GM12875 (cell line): ENCODE data around the gene DUSP22.

Source experiments
- H3K4me3 ChIP-seq: one replicate; pipeline ENCODE4 v1.5.1; 2011; ENCODE audit warnings: low read depth, low read length, control low read depth
- TF ChIP-seq, protein P1 (sequence below): IDR thresholded peaks from 2 replicates; pipeline ENCODE4 v1.5.1; 2011; ENCODE audit warnings: low read depth, mild to moderate bottlenecking, control low read depth, inconsistent platforms, low read length, moderate library complexity, borderline replicate concordance; ENCODE audit not compliant: insufficient read depth

The DUSP22 gene

GRCh38 chr6:317448-318144, 25.3 kb downstream of the DUSP22 start:
- H3K4me3 ChIP-seq, result no peak overlapping the region
- TF ChIP-seq, protein P1, sequence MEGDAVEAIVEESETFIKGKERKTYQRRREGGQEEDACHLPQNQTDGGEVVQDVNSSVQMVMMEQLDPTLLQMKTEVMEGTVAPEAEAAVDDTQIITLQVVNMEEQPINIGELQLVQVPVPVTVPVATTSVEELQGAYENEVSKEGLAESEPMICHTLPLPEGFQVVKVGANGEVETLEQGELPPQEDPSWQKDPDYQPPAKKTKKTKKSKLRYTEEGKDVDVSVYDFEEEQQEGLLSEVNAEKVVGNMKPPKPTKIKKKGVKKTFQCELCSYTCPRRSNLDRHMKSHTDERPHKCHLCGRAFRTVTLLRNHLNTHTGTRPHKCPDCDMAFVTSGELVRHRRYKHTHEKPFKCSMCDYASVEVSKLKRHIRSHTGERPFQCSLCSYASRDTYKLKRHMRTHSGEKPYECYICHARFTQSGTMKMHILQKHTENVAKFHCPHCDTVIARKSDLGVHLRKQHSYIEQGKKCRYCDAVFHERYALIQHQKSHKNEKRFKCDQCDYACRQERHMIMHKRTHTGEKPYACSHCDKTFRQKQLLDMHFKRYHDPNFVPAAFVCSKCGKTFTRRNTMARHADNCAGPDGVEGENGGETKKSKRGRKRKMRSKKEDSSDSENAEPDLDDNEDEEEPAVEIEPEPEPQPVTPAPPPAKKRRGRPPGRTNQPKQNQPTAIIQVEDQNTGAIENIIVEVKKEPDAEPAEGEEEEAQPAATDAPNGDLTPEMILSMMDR, result no peak

DNA sequence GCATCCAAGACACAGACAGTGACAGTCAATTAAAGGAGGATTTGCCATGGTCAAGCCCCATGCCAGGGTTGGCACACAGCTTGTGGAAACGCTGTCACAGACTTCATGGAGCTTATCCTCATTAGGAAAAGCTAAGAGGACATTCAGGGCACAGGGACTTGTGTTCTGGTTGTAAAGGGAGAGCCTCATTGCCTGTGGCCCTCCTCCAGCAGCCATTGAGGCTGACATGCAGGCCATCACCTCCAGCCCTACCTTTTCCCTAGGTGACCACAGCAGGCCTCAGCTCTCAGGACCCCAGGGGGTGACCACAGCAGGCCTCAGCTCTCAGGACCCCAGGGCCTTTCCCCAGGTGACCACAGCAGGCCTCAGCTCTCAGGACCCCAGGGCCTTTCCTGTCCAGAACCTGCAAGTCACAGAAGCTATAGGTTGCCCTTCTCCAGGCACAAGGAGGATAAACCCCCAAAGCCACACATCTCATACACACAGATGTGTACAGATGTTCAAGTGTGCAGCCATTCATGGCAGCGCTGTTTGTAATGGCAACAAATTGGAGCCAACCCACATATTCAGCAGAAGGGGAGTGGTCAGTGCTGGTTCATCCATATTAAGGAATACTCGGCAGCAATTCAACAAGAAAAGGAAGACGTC, 26.1 kb downstream of the DUSP22 start:
- H3K4me3 ChIP-seq, result no peak overlapping the region
- TF ChIP-seq, protein P1, result no peak

DNA sequence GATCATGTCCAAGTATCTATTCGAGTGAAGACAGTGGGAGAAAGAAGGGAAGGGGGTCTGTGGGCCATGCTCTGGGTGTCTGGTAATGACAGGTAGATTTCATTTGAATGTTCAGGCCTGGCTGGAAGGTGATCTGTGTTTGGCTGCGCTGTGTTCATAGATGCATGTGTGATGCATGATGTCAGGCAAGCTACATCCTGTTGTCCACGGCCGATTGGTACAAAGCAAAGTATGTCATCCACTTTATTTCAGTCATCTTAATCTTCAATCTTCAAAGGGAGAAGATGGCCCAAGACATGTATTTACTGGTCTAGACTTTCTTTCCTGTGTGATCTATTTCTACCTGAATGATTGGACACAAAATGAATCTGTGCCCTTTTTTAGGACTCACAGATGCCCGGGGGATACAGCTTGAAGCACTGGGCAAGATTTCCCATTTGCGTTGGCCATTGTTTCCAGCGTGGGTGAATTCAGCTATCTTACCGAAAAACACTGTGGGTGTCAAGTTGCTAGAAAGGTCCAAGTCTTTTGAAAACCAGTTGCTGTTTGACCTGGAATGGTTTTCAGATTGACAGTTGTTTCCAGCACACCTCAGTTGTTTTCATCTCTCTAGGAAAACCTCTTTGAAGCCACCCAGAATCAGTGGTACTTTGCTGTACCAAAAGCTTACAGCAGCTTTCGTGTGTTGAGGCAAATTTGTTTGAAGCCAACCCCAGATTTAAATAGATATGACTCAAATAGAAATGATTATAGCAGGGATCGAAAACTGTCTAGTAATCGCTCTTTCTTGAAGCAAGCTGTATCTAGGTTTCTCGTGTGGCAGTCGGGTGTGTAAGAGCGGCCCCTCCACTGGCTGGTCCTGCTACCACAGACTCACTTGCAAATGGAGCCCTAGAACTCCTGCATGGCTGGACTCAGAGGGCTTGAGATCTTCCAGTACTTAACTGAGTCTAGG, 27.2 kb downstream of the DUSP22 start:
- TF ChIP-seq, protein P1, result no peak

DNA sequence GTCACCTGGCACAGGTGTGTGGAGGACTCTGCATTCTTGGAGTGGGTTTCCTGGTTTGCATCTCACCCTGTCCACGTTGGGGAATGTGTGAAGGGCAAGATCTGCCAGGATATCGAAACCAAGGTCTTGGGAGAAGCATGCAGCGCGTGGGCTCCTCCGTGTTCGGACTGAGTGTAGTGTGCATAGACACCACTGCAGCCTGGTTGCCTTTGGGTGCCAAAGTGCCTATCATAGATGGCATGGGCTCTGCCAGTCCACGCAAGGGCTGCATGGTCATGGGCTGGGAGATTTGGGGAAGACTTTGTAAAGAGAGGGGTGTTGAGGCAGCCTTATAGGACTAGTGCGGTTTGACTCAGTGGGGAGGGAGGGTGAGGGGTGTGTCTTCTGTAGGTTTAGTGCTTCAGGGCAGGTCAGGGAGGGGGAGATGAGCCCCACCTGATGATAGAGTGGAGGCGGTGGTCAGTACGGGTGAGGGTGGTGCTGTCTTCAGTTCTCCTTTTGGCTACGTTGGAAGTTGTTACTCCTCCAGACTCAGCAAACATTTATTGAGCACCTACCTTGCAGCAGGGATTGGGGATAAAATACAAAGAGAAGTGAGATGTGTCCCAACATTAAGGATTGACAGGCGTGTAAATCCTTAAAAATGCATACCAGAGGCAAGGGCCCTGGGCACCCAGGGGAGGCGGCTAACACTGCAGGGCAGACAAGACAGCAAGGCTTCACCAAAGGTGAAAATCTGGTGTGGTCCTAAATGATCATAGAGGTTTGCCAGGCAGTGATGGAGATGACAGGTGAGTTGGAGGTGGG, 28.3 kb downstream of the DUSP22 start:
- TF ChIP-seq, protein P1, result no peak
- peak overlapping the region; percentile 13 for H3K4me3 ChIP-seq

More for the DNA sequence above, 27.2 kb downstream of the DUSP22 start:
- H3K4me3 ChIP-seq, result peak overlapping the region; percentile 13

- no peak overlapping the region for H3K4me3 ChIP-seq
Observed at GRCh38 chr6:321158-321438, 28.8 kb downstream of the DUSP22 start.

More at GRCh38 chr6:321158-321438, 28.8 kb downstream of the DUSP22 start:
- TF ChIP-seq, protein P1, result no peak
